GM12873 (cell line): ENCODE results near the gene IGFALS.

Experiments used
- CTCF ChIP-seq: IDR thresholded peaks from 2 replicates; pipeline ENCODE4 v1.5.1; 2012; ENCODE audit warnings: low read depth, mild to moderate bottlenecking, moderate library complexity, low read length, control low read depth; ENCODE audit not compliant: insufficient read depth; ENCODE audit errors: missing control alignments

The IGFALS gene

DNA sequence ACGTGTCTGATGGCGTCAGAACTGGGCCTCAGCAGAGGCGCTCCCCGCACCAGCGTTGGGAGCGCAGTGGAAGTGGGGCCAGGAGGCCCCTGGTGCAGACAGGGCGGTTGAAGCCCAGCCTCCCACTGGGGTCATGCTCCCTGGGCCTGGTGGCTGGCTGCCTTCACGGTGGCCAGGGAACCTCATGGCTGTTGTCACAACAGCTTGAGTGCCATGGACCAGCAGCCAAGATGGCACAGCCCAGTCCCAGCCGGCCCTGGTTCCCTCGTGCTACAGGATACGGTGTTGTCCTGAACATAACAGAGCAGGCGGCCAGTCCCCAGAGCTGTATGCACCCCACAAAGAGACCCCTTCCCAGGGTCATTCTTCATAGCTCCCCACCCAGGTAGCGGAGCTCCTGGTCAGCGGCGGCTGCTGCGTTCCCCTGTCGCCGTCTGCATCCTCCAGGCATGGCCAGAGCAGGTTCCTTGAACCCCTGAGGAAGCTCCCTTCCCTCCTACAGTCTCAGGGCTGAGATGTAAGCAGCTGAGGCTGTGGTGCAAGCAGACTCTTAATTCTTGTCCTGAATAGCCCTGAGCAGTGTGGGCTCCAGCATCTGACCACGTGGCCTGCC is 51.8 kb downstream of the IGFALS start:
- TF ChIP-seq CTCF, result no peak

- TF ChIP-seq CTCF, result no peak
Observed at GRCh38 chr16:1740781-1741490, 52.6 kb downstream of the IGFALS start.
